Keratinocyte (primary cell): ENCODE measurements around the gene ZNF248.

ENCODE experiments used
- CTCF ChIP-seq, 3 experiments: IDR thresholded peaks in 1 of 3; conservative IDR thresholded peaks in 1 of 3; optimal IDR thresholded peaks in 1 of 3; 2 replicates in 2 of 3; 3 replicates in 1 of 3; pipeline versions ENCODE3 to v1.5.1; 2011; ENCODE audit warnings: low read length in 3 of 3, mild to moderate bottlenecking in 3 of 3, moderate library complexity in 2 of 3, control low read depth in 1 of 3, inconsistent platforms in 1 of 3; ENCODE audit not compliant: insufficient read depth in 2 of 3; ENCODE audit errors: extremely low read depth in 1 of 3
- EZH2 ChIP-seq: IDR thresholded peaks from one replicate; pipeline ENCODE4 v1.6.1; 2012; ENCODE audit warnings: inconsistent platforms, mild to moderate bottlenecking, low read length, moderate library complexity

- TF ChIP-seq CTCF (optimal IDR thresholded peaks at IDR 0.05 in 1 of 3, IDR thresholded peaks at IDR 0.05 in 1 of 3, conservative IDR thresholded peaks at IDR 0.05 in 1 of 3; ENCODE audit: extremely low read depth in 1 of 3, insufficient read depth in 2 of 3, low read length in 3 of 3) = no peak
- no peak for TF ChIP-seq EZH2
Measured at GRCh38 chr10:37784678-37785077, 72.7 kb downstream of the ZNF248 start.
